ENCODE data around the gene TPRG1.
"Not testable (repeated sequence)": the region's sequence is repeated elsewhere in the genome, so short reads cannot be mapped to it uniquely, and the experiment has no call there.

Gene TPRG1

GRCh38 chr3:189320511-189320910, 148.7 kb downstream of the TPRG1 start:
- ChIA-PET POLR2A (interaction anchor here (0.9 kb wide), 1 partner anchor 1230 kb away, joined by 3 read pairs; no protein-coding TSS in a partner anchor), CTCF (interaction anchor here (0.6 kb wide), 1 partner anchor 286 kb away, joined by 3 read pairs; no protein-coding TSS in a partner anchor)
- H3K9me3 ChIP-seq (ENCODE audit: control extremely low read depth in 1 of 5, control insufficient read depth in 4 of 5, insufficient read depth in 2 of 5, low read depth in 1 of 5, low read length in 4 of 5) = no peaks in the 10 kb centered on the region
- peaks cover 0 to 3% (median 0%) of the 10 kb centered on the region in 5 experiments for H3K27me3 ChIP-seq (replicated peaks in 2 of 5; ENCODE audit: control insufficient read depth in 4 of 5, insufficient read depth in 5 of 5, low read length in 4 of 5)
- no peak for DNase-seq
- H3K4me1 ChIP-seq (ENCODE audit: control extremely low read depth in 1 of 4, control insufficient read depth in 4 of 4, insufficient read depth in 4 of 4, low read length in 3 of 4) = peaks cover 10 to 21% (median 14%) of the 10 kb centered on the region in 4 experiments
- H3K36me3 ChIP-seq (ENCODE audit: control insufficient read depth in 4 of 4, insufficient read depth in 4 of 4, low read length in 3 of 4) = no peaks in the 10 kb centered on the region
- no peak overlapping the region for H3K4me3 ChIP-seq (ENCODE audit: control insufficient read depth in 1 of 7, extremely low read depth in 1 of 7, insufficient read depth in 4 of 7, low read depth in 2 of 7, low read length in 6 of 7)
- no peak overlapping the region for H3K27ac ChIP-seq (ENCODE audit: insufficient read depth in 1 of 2, low read depth in 1 of 2, low read length in 2 of 2, poor library complexity in 1 of 2, severe bottlenecking in 2 of 2)
- WGBS (ENCODE audit: insufficient coverage) = 100% methylated on average over 1 of the region's 3 CpGs

- no peak for DNase-seq
- H3K27ac ChIP-seq (ENCODE audit: insufficient read depth in 1 of 2, low read depth in 1 of 2, low read length in 2 of 2, poor library complexity in 1 of 2, severe bottlenecking in 2 of 2) = no peak overlapping the region
- H3K27me3 ChIP-seq (replicated peaks in 2 of 5; ENCODE audit: control insufficient read depth in 4 of 5, insufficient read depth in 5 of 5, low read length in 4 of 5) = peaks cover 0 to 3% (median 0%) of the 10 kb centered on the region in 5 experiments
- peaks cover 10 to 24% (median 16%) of the 10 kb centered on the region in 4 experiments for H3K4me1 ChIP-seq (ENCODE audit: control extremely low read depth in 1 of 4, control insufficient read depth in 4 of 4, insufficient read depth in 4 of 4, low read length in 3 of 4)
- H3K9me3 ChIP-seq (ENCODE audit: control extremely low read depth in 1 of 5, control insufficient read depth in 4 of 5, insufficient read depth in 2 of 5, low read depth in 1 of 5, low read length in 4 of 5) = no peaks in the 10 kb centered on the region
- 80% methylated on average over 2 of the region's 4 CpGs for WGBS (ENCODE audit: insufficient coverage)
- H3K36me3 ChIP-seq (ENCODE audit: control insufficient read depth in 4 of 4, insufficient read depth in 4 of 4, low read length in 3 of 4) = no peaks in the 10 kb centered on the region
- CTCF ChIA-PET = interaction anchor here (1.5 kb wide), 1 partner anchor 50 kb away, joined by 4 read pairs; no protein-coding TSS in a partner anchor
- POLR2A ChIA-PET = interaction anchor here (0.7 kb wide), 1 partner anchor 16 kb away, joined by 3 read pairs; no protein-coding TSS in a partner anchor
- no peak overlapping the region for H3K4me3 ChIP-seq (ENCODE audit: control insufficient read depth in 1 of 7, extremely low read depth in 1 of 7, insufficient read depth in 4 of 7, low read depth in 2 of 7, low read length in 6 of 7)
Observed at GRCh38 chr3:189322339-189322738, 150.6 kb downstream of the TPRG1 start.

GRCh38 chr3:189324538-189325138, 152.9 kb downstream of the TPRG1 start:
- ChIA-PET CTCF (interaction anchor here (0.5 to 0.7 kb wide), 2 partner anchors 20 to 74 kb away, joined by 3 to 4 read pairs; no protein-coding TSS in a partner anchor), POLR2A (no interaction called here)
- Histone ChIP-seq H3K4me3 (ENCODE audit: control insufficient read depth in 1 of 7, extremely low read depth in 1 of 7, insufficient read depth in 4 of 7, low read depth in 2 of 7, low read length in 6 of 7) (peak overlapping the region in 1 of 7 experiments; percentile 13), H3K36me3 (ENCODE audit: control insufficient read depth in 4 of 4, insufficient read depth in 4 of 4, low read length in 3 of 4) (no peaks in the 10 kb centered on the region), H3K27ac (ENCODE audit: insufficient read depth in 1 of 2, low read depth in 1 of 2, low read length in 2 of 2, poor library complexity in 1 of 2, severe bottlenecking in 2 of 2) (no peak overlapping the region), H3K9me3 (ENCODE audit: control extremely low read depth in 1 of 5, control insufficient read depth in 4 of 5, insufficient read depth in 2 of 5, low read depth in 1 of 5, low read length in 4 of 5) (no peaks in the 10 kb centered on the region), H3K27me3 (replicated peaks in 2 of 5; ENCODE audit: control insufficient read depth in 4 of 5, insufficient read depth in 5 of 5, low read length in 4 of 5) (peaks cover 0 to 3% (median 0%) of the 10 kb centered on the region in 5 experiments), H3K4me1 (ENCODE audit: control extremely low read depth in 1 of 4, control insufficient read depth in 4 of 4, insufficient read depth in 4 of 4, low read length in 3 of 4) (peaks cover 10 to 24% (median 16%) of the 10 kb centered on the region in 4 experiments)
- DNase-seq = peak; percentile 86 to 94 (median 93)
- WGBS (ENCODE audit: insufficient coverage) = 10% methylated on average over 3 of the region's 5 CpGs

GRCh38 chr3:189325454-189325853, 153.7 kb downstream of the TPRG1 start:
- no peaks in the 10 kb centered on the region for H3K9me3 ChIP-seq (ENCODE audit: control extremely low read depth in 1 of 5, control insufficient read depth in 4 of 5, insufficient read depth in 2 of 5, low read depth in 1 of 5, low read length in 4 of 5)
- H3K27me3 ChIP-seq (replicated peaks in 2 of 5; ENCODE audit: control insufficient read depth in 4 of 5, insufficient read depth in 5 of 5, low read length in 4 of 5) = peaks cover 0 to 3% (median 0%) of the 10 kb centered on the region in 5 experiments
- ChIA-PET CTCF (interaction anchor here (0.7 kb wide), 1 partner anchor 21 kb away, joined by 4 read pairs; no protein-coding TSS in a partner anchor), POLR2A (interaction anchor here (0.6 kb wide), 1 partner anchor 362 kb away, joined by 4 read pairs; no protein-coding TSS in a partner anchor)
- H3K36me3 ChIP-seq (ENCODE audit: control insufficient read depth in 4 of 4, insufficient read depth in 4 of 4, low read length in 3 of 4) = no peaks in the 10 kb centered on the region
- no peak overlapping the region for H3K4me3 ChIP-seq (ENCODE audit: control insufficient read depth in 1 of 7, extremely low read depth in 1 of 7, insufficient read depth in 4 of 7, low read depth in 2 of 7, low read length in 6 of 7)
- H3K27ac ChIP-seq (ENCODE audit: insufficient read depth in 1 of 2, low read depth in 1 of 2, low read length in 2 of 2, poor library complexity in 1 of 2, severe bottlenecking in 2 of 2) = no peak overlapping the region
- H3K4me1 ChIP-seq (ENCODE audit: control extremely low read depth in 1 of 4, control insufficient read depth in 4 of 4, insufficient read depth in 4 of 4, low read length in 3 of 4) = peaks cover 10 to 24% (median 16%) of the 10 kb centered on the region in 4 experiments
- DNase-seq = no peak
- WGBS (ENCODE audit: insufficient coverage) = no CpG with 5 or more reads among the region's 3 CpGs

- H3K4me3 ChIP-seq (ENCODE audit: control insufficient read depth in 1 of 7, extremely low read depth in 1 of 7, insufficient read depth in 4 of 7, low read depth in 2 of 7, low read length in 6 of 7); H3K36me3 ChIP-seq (ENCODE audit: control insufficient read depth in 4 of 4, insufficient read depth in 4 of 4, low read length in 3 of 4); H3K9me3 ChIP-seq (ENCODE audit: control extremely low read depth in 1 of 5, control insufficient read depth in 4 of 5, insufficient read depth in 2 of 5, low read depth in 1 of 5, low read length in 4 of 5); H3K27ac ChIP-seq (ENCODE audit: insufficient read depth in 1 of 2, low read depth in 1 of 2, low read length in 2 of 2, poor library complexity in 1 of 2, severe bottlenecking in 2 of 2); H3K27me3 ChIP-seq (replicated peaks in 2 of 5; ENCODE audit: control insufficient read depth in 4 of 5, insufficient read depth in 5 of 5, low read length in 4 of 5); POLR2A ChIA-PET; DNase-seq: not testable (repeated sequence)
- CTCF ChIA-PET = interaction anchor here (0.9 to 1.7 kb wide), 4 partner anchors 9 to 57 kb away, joined by 3 read pairs; no protein-coding TSS in a partner anchor
- peaks cover 6 to 12% (median 11%) of the 10 kb centered on the region in 4 experiments for H3K4me1 ChIP-seq (ENCODE audit: control extremely low read depth in 1 of 4, control insufficient read depth in 4 of 4, insufficient read depth in 4 of 4, low read length in 3 of 4)
- WGBS (ENCODE audit: insufficient coverage) = no CpG with 5 or more reads among the region's 4 CpGs
Observed at GRCh38 chr3:189329630-189330029, 157.9 kb downstream of the TPRG1 start.

GRCh38 chr3:189330066-189330465, 158.3 kb downstream of the TPRG1 start:
- ChIA-PET POLR2A (no interaction called here), CTCF (interaction anchor here (0.6 to 1.4 kb wide), 4 partner anchors 9 to 757 kb away, joined by 3 read pairs; no protein-coding TSS in a partner anchor)
- WGBS (ENCODE audit: insufficient coverage) = 100% methylated on average over 4 of the region's 4 CpGs
- no peaks in the 10 kb centered on the region for H3K9me3 ChIP-seq (ENCODE audit: control extremely low read depth in 1 of 5, control insufficient read depth in 4 of 5, insufficient read depth in 2 of 5, low read depth in 1 of 5, low read length in 4 of 5)
- DNase-seq = no peak
- no peak overlapping the region for H3K27ac ChIP-seq (ENCODE audit: insufficient read depth in 1 of 2, low read depth in 1 of 2, low read length in 2 of 2, poor library complexity in 1 of 2, severe bottlenecking in 2 of 2)
- no peak overlapping the region for H3K4me3 ChIP-seq (ENCODE audit: control insufficient read depth in 1 of 7, extremely low read depth in 1 of 7, insufficient read depth in 4 of 7, low read depth in 2 of 7, low read length in 6 of 7)
- H3K27me3 ChIP-seq (replicated peaks in 2 of 5; ENCODE audit: control insufficient read depth in 4 of 5, insufficient read depth in 5 of 5, low read length in 4 of 5) = no peaks in the 10 kb centered on the region
- H3K4me1 ChIP-seq (ENCODE audit: control extremely low read depth in 1 of 4, control insufficient read depth in 4 of 4, insufficient read depth in 4 of 4, low read length in 3 of 4) = peaks cover 4 to 7% (median 6%) of the 10 kb centered on the region in 4 experiments
- no peaks in the 10 kb centered on the region for H3K36me3 ChIP-seq (ENCODE audit: control insufficient read depth in 4 of 4, insufficient read depth in 4 of 4, low read length in 3 of 4)

GRCh38 chr3:189331002-189331418, 159.2 kb downstream of the TPRG1 start:
- ChIA-PET POLR2A (no interaction called here), CTCF (interaction anchor here (1.4 kb wide), 1 partner anchor 58 kb away, joined by 3 read pairs; no protein-coding TSS in a partner anchor)
- no peak overlapping the region for H3K27ac ChIP-seq (ENCODE audit: insufficient read depth in 1 of 2, low read depth in 1 of 2, low read length in 2 of 2, poor library complexity in 1 of 2, severe bottlenecking in 2 of 2)
- no peaks in the 10 kb centered on the region for H3K4me1 ChIP-seq (ENCODE audit: control extremely low read depth in 1 of 4, control insufficient read depth in 4 of 4, insufficient read depth in 4 of 4, low read length in 3 of 4)
- H3K4me3 ChIP-seq (ENCODE audit: control insufficient read depth in 1 of 7, extremely low read depth in 1 of 7, insufficient read depth in 4 of 7, low read depth in 2 of 7, low read length in 6 of 7) = no peak overlapping the region
- H3K9me3 ChIP-seq (ENCODE audit: control extremely low read depth in 1 of 5, control insufficient read depth in 4 of 5, insufficient read depth in 2 of 5, low read depth in 1 of 5, low read length in 4 of 5) = no peaks in the 10 kb centered on the region
- no peaks in the 10 kb centered on the region for H3K36me3 ChIP-seq (ENCODE audit: control insufficient read depth in 4 of 4, insufficient read depth in 4 of 4, low read length in 3 of 4)
- 100% methylated on average over 5 of the region's 6 CpGs for WGBS (ENCODE audit: insufficient coverage)
- no peak for DNase-seq
- no peaks in the 10 kb centered on the region for H3K27me3 ChIP-seq (replicated peaks in 2 of 5; ENCODE audit: control insufficient read depth in 4 of 5, insufficient read depth in 5 of 5, low read length in 4 of 5)
